HG02981 (cell line): ENCODE data around the gene FHIT.

Experiments used
- ATAC-seq: cut with Tn5 transposase; IDR thresholded peaks from one replicate; pipeline ENCODE4 v1.9.1; 2021; ENCODE audit warnings: mild to moderate bottlenecking, moderate library complexity; ENCODE audit not compliant: unreplicated experiment

Gene FHIT

DNA sequence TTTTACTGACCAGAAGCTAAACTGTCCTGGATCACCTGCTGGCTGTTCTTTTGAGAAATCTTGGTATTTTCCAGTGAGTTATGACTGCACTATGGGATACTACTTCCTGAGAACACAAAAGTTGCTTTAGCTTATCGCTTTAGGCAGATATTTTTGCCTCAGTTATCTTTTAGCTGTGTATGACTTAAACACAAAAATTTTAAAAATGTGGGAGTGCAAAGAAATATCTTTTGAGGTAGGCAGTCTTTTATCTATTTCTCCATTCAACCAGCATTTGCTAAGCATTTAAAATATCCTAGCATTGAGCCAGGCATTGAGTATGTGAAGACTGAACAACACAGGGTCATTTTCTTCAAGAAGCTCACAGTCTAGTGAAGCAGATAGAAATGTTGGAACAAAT, 981.9 kb downstream of the FHIT start:
- no peak for ATAC-seq

DNA sequence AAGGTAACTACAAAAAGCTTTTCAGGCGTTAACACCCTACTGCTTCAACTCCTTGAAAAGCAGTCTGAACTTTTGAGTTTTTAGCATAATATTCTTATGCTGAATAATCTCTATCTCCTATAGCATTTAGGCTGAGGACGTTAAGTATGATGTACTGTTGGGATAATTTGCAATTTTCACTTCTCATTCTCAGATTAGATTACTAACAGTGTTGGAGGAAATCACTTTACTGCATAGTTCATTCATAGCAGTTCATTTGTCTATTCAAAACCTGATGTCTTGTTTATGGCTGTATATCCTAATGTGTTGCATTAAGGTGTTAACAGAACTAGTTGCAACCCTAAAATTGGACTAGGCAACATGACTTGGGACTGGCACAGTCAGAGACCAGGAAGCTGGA, 983.1 kb downstream of the FHIT start:
- no peak for ATAC-seq

DNA sequence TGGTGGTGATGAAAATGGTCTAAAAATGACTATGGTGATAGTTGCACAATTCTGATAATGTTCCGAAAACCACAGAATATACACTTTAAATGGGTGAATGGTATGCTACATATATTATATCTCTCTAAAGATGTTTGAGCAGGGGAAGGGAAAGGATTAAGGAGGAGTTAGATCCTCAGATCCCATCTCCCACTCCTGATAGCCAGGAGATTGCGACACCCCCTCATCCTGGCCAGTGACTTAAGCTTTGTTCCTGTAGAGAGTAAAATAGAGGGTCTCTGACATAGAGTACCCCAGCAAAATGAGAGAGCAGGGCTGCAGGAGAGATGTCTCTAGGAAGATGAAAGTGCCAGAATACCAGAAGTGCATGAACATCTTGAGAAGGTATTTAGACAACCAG, 984.8 kb downstream of the FHIT start:
- no peak for ATAC-seq

DNA sequence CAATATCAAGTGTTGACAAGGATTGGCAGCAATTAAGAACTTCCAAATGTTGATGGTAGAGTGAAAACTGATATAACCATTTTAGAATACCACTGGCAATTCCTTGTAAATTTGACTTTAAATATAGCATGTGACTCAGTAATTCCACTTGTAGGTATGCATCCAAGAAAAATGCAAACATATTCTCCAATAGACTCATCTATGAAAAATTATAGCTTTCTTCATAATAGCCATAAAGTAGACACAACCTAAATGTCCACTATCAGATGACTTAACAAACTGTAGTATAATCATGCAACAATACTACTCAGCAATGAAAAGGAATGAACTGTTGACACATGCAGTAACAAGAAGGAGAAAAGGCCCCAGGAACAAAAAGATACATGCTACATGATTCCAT, 988.1 kb downstream of the FHIT start:
- ATAC-seq, result no peak

DNA sequence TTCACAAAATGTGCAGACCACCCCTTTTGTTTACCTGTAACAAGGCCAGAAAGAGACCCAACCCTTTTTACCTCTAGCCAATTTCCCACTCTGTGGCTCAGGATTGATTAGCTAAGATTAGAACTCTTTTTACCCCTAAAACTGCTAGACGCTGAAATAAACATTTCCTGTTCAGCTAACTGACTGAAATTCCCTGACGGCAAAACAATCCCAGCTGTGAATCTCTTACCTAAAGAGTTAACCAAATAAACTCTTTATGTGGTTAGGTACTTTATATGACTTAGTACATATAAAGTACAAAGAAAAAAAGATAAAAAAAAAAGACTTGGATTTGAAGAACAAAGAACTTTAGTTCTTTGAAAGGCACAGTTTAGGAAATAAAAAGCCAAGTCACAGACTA, 988.7 kb downstream of the FHIT start:
- no peak for ATAC-seq

DNA sequence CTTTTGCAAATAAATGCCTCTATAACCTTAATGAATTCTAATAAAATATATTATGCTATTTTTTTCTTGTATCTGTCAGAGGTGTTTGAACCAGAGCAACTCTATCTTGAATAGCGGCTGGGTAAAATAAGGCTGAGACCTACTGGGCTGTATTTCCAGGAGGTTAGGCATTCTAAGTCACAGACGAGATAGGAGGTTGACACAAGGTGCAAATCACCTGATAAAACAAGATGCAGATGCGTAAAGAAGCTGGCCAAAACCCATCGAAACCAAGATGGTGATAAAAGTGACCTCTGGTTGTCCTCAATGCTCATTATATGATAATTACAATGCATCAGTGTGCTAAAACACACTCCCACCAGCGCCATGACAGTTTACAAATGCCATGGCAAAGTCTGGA, 990.7 kb downstream of the FHIT start:
- ATAC-seq, result no peak

DNA sequence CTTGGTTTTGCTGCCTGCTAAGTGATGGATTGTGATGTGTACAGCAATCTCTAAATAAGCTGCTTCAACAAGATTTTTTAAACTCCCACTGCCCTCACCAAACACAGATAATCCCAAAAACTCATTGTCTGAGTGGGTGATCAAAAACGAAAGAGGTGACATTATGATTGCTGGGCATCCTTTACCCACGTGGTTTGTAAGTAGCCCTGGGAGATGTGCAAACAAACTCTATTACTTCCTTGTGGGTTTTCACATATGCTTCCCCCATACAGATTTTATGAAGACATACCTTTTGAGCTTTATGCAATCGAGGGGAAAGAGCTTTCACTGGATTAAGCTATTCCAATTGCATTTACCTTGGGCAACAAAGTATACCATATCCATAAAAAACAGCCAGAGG, 1000.4 kb downstream of the FHIT start:
- ATAC-seq, result no peak

DNA sequence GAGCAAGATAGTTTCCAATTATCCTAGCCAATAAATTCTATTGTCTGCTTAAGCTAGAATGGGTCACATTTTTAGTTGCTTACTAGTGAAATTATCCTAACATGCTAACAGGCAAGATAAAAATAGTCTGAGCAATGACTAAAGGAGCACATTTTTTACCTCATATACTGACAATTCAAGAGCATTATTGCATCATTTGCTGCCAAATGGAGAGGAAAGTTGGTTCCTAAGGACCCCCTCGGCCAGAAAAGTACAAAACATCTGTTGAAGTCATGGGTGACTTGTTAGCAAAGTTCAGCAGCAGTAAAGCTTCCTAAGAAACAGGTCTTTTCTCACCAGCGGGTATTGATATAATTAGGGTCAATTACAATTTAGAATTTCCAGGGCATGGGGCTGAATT, 1001.0 kb downstream of the FHIT start:
- ATAC-seq, result no peak

DNA sequence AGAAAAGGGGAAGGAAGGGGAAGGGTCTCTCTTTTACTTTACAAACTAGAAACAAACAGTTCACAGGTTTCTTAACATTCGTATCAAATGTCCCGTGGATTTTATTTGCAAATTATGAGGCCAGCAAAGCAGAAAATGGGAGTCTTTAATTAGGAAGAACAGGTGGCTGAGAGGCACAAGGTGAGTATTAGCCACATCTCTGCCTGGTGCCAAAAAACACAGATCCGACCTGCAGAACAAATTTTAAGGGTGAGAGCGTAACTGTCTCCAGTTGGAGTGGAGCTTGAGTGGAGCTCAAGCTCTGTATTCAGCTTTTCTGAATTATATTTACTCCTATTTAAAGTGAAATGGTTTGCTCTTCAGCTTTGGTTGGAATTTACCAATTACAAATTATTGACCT, 1004.9 kb downstream of the FHIT start:
- no peak for ATAC-seq

DNA sequence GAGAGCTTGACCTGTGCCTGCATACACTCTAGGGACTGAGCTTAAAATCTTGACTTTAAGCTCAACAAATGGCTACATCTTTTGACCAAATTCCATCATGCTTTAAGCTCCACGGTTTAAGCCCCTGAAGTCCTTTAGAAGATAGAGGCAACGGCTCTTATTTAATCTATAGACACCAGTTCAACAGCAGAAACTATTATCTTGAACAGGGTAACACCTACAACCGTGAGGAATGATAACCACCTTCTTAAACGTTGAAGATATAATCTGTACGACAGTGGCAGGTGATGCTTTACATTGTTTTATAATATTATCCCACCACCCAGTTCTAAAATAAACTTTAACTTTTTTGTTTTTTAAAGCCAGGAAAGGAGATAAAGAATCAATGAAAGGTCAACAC, 1007.8 kb downstream of the FHIT start:
- no peak for ATAC-seq

DNA sequence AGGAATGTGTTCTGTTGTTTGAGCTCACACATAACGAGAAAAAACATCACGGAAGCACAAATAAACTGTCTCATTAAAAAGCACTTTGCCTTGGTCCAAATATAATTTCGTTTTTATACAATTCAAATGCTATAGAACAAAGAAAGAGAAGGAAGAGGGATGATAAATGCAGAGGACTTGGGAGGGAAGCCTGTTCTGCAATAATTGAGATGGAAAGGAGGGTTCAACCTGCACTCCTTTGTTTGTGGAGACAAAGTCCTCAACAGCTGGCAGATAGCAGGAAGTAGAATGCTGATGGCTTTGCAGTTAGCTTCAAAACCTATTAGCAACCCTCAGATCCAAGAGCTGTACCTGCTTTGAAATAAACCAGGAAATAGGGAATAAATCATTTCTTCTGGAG, 1010.8 kb downstream of the FHIT start:
- no peak for ATAC-seq

DNA sequence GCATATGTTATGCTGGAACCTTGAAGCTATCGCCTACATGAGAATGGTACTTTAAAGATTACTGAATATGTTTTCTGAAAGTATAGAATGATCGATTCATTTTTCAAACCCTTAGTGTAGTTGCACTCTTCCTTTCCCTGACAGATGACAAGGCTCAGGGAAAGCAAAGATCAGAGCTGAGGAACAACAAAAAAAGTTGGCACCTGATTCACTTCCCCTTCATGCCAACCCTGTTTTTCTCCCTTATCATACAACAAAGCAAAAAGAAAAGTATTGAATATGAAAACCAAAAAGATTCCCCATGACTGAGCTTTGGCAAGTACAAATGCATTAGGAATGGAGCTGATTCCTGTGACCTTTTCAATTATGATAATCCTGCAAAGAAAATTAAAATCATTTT, 1012.7 kb downstream of the FHIT start:
- ATAC-seq, result no peak

DNA sequence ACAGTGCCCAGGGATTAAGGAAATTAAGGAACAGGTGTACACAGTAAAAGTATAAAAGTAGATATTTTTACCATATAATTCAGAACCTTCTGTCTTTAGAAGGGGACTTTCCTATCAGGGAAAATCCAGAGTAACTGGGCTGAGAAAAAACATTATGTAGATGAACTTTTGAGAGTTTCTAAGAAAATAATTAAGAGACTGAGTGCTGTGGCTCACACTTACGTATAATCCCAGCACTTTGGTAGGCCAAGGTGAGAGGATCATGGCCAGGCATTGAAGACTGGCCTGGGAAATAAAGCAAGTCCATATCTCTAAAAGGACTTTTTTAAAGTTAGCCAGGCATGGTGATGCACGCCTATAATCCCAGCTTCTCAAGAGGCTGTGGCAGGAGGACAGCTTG, 1021.8 kb downstream of the FHIT start:
- no peak for ATAC-seq

DNA sequence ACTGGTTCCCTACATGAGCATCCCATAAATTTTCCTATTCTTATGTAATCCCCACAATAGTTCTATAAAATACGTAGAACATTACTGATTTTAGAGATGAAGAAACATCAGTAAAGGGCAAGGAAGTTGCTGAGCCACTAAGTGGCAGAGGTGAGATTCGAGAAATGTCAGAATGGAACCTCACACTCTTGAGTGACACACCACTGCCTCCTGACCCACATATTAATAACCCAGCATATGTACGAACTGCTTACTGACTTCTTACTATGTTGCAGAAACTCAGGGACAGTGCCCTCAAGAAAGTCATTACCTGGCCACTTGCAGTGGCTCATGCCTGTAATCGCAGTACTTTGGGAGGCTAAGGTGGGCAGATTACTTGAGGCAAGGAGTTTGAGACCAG, 1022.4 kb downstream of the FHIT start:
- ATAC-seq, result no peak

DNA sequence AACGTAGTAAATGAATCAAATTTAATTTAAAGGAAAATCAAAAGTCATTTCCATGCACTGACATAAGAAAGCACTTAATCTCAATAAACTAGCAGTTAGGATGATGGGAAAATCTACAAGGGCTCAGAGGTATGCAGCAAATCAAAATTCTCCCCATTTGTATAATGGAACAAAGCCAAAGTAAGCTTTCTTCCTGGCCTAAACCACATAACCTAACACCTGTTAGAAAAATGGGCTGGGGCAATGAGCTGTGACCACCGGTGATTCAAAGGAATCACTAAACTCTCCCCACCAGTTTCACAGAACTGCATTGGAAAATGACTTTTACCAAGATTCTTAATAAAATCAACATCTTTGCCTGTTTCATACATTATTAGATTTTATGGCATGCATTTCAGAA, 1024.3 kb downstream of the FHIT start:
- ATAC-seq, result no peak

DNA sequence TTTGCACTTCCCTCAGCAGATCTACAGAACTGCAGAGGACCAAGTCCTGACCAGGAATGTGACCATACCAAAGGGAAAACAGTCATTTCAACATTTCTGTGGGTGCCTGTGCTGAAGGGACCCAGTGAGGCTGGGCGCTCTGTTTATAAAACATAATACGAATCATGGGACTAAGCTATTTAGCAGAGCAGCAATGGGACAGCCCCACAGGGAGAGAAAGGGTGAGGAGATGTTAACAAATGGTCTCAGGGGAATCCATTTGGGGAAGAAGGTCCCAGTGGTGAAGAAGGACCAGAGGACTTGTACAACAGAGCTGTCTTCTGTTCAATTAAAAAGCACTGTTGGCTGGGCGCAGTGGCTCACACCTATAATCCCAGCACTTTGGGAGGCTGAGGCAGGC, 1025.4 kb downstream of the FHIT start:
- no peak for ATAC-seq

DNA sequence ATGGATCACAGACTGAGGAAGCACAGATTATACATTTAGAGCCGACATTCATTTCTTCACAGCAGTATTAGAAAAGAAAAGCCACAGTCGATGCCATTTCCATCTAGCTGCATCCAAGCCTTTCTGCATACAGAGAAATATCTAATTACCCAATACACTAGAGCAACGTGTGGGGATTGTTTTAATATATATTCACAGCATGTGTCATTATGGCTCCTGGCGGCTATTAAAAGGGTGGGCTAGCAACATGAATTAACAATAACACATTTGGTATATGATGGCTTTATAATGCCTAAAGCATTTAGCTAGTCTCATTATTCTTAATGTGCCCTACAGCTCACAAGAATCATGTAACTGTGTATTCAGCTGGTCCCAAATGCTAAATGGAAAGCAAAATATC, 1030.5 kb downstream of the FHIT start:
- ATAC-seq, result no peak

DNA sequence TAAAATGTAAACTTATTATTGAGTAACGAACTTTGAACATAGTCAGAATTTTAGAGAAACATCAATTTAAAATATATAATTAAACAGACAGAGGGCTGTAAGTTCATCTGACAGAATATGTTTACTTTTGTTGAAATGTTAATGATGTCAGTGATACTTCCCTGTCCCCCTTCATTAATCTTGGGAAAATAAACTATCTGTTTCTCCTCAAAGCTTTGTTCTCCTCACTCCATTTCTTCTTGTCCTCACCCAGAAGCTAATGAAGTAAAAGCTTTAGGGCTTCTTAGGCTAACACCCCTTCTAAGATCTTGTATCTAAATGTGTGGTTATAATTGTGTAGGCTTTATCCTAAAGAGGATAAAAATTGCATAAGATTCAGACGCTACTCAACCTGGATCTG, 1031.8 kb downstream of the FHIT start:
- ATAC-seq, result no peak

DNA sequence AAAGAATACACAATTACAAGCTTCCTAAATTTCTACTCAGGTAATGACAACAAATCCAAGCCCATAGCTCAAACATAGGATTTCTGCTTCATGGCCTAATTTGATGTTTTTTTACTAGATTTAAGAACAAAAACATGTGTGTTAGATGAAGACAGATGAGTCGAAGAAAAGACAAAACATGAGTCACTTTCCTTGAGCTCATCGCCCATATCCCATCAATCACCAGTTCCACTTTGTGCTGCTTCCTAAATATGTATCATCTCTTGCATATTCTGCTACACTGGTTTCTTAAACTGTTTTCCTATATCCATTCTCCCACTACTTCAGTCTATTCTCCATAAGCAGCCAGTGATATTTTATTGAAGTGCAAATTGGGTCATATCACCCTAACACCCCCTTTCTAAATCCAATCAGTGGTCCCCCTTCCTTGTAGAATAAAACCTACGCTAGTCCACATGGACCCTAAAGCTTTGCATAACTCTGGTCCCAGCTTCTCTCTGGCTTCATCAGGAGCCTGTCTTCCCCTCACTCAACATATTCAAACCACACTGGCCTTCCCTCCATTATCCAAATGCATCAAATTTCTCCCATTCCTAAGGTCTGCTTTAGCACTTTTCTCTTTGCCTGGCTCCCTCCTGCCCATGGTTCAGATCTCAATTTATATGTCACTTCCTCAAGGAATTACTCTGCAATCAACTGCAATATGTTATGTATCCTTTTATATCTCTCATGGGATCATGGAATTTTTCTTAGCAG, 1033.9 kb downstream of the FHIT start:
- no peak for ATAC-seq

DNA sequence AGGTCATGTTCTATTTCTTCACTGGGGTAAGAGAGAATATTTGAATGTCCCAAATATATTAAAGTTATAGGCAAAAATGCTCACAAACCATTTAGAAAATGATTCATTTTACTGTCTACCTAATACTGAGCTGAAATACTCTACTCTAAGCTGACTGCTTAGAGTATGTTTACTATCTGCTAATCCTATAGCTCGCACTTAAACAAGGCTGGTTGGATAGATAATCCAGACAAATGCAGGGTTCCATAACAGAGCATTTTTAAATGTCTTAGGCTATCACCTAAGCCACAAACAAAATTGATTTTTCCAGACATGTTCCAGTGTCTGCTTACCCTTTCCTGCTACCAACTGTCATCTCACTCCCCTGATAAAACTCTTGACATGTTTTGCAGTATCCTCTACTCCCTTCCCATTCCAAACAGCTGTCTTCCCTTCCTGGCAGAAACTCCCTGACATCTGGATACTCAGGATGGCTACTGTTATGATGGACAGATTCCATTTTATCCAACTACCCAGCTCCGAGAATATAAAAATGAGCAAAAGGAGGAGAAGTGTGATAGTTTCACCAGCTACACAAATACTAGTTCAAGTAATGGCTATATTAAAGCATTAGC, 1034.7 kb downstream of the FHIT start:
- ATAC-seq, result no peak

DNA sequence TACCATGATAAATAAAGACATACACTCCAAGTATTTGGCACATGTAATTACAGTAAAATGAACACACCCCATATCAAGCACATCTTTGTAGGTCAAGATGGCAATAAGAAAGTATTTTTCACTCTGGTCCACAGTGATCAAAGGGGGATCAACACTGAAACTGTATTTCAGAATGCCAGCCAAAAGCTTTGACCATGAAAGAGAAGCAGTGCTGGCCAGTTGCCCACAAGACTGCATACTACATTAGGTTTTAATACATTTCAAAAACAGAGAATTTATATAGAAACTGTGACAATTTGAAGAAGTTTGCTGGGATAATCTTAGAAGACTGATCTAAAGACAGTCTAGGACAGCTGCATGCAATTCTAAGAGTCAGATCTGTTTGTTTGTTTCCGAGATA, 1035.3 kb downstream of the FHIT start:
- ATAC-seq, result no peak

DNA sequence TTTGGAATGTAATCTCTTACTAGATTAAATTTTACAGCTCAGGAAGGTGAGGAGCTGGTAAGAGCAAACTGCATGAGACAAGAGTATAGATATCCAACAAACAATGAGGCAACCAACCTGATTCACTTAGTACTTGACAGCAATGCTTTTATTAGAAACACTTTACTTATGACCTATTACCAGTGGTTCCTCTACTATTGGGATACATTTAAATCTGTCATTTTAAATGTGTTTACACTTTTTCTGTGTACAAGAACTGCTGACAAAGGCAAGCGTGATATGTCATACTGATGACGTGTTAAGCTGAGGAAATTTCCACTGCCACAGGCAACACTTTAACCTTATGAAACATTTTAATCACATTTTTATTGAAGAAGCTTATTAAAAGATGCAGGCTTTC, 1043.3 kb downstream of the FHIT start:
- ATAC-seq, result no peak

DNA sequence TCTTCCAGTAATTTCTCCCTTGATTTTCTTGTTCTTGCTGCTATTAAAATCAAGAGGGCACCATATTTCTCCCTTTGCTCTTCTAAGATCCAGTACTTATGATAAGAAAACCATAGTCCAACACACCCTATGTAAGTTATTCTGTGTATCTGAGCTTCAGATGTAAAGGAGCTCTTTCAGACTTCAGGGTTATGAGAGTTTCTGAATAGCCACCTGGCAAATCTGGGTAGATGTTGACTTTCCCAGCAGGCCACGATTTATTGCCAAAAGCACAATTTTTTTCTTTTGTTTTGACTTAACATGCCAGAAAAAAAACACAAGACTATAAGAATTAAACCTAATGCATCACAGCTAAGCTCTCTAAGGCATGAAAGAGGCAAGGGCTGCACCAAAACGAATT, 1045.0 kb downstream of the FHIT start:
- ATAC-seq, result no peak
